Endothelial cell of umbilical vein (primary cell): Measurements from ENCODE around the gene ADAM33.

Experiments
- EZH2 ChIP-seq: IDR thresholded peaks from 2 replicates; pipeline ENCODE4 v1.6.1; 2012; ENCODE audit warnings: borderline replicate concordance, low read depth, mild to moderate bottlenecking, moderate library complexity, low read length, inconsistent platforms; ENCODE audit not compliant: severe bottlenecking
- FOS ChIP-seq: IDR thresholded peaks from 2 replicates; pipeline ENCODE4 v1.6.1; 2011; ENCODE audit warnings: mild to moderate bottlenecking, low read length, moderate library complexity, borderline replicate concordance; ENCODE audit not compliant: insufficient read depth
- GATA2 ChIP-seq: IDR thresholded peaks from 2 replicates; pipeline ENCODE4 v1.7.0; 2011; ENCODE audit warnings: low read depth, mild to moderate bottlenecking, moderate library complexity, mixed read lengths, low read length; ENCODE audit not compliant: insufficient read length, insufficient read depth
- MYC ChIP-seq: IDR thresholded peaks from one replicate; pipeline ENCODE4 v1.6.1; 2011; ENCODE audit warnings: mild to moderate bottlenecking, low read depth, low read length
- POLR2A ChIP-seq: IDR thresholded peaks from 2 replicates; pipeline ENCODE4 v1.6.1; 2012; ENCODE audit warnings: low read depth, mild to moderate bottlenecking, control low read depth, low read length
- TF ChIP-seq, protein P1 (sequence below), 2 donors: IDR thresholded peaks; 1 replicate in 1 of 2; 2 replicates in 1 of 2; pipeline ENCODE4 v1.5.1; 2011; ENCODE audit warnings: low read length in 2 of 2, mild to moderate bottlenecking in 2 of 2, moderate library complexity in 2 of 2, control low read depth in 1 of 2, inconsistent platforms in 1 of 2, low read depth in 1 of 2; ENCODE audit not compliant: insufficient read depth in 1 of 2; ENCODE audit errors: extremely low read depth in 1 of 2
- TF ChIP-seq, protein P2 (sequence below): IDR thresholded peaks from 2 replicates; pipeline ENCODE4 v1.6.1; 2011; ENCODE audit not compliant: insufficient read depth, insufficient read length

DNA sequence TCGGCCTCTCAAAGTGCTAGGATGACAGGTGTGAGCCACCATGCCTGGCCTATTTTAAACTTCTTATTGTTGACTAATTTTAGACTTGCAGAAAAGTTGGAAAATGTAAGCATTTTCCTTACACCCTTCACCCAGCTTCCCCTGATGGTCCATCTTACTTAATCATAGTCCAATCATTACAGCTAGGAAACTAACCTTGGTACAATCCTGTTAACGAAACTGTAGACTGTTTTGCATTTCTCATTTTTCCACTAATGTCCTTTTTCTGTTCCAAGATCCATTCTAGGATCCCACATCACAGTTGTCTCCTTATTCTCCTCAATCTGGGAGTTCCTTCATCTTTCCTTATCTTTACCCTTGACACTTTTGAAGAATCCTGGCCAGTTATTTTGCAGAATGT is 18.0 kb downstream of the ADAM33 start:
- TF ChIP-seq POLR2A (no peak), FOS (no peak), EZH2 (no peak), GATA2 (no peak), MYC (no peak)
- TF ChIP-seq, protein P1, sequence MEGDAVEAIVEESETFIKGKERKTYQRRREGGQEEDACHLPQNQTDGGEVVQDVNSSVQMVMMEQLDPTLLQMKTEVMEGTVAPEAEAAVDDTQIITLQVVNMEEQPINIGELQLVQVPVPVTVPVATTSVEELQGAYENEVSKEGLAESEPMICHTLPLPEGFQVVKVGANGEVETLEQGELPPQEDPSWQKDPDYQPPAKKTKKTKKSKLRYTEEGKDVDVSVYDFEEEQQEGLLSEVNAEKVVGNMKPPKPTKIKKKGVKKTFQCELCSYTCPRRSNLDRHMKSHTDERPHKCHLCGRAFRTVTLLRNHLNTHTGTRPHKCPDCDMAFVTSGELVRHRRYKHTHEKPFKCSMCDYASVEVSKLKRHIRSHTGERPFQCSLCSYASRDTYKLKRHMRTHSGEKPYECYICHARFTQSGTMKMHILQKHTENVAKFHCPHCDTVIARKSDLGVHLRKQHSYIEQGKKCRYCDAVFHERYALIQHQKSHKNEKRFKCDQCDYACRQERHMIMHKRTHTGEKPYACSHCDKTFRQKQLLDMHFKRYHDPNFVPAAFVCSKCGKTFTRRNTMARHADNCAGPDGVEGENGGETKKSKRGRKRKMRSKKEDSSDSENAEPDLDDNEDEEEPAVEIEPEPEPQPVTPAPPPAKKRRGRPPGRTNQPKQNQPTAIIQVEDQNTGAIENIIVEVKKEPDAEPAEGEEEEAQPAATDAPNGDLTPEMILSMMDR (IDR thresholded peaks at IDR 0.05; ENCODE audit: extremely low read depth in 1 of 2, insufficient read depth in 1 of 2, low read depth in 1 of 2, low read length in 2 of 2) = no peak
- TF ChIP-seq, protein P2, sequence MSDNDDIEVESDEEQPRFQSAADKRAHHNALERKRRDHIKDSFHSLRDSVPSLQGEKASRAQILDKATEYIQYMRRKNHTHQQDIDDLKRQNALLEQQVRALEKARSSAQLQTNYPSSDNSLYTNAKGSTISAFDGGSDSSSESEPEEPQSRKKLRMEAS = no peak
